Parathyroid adenoma (tissue), 2 donors: ENCODE data around the gene DNMBP.
"Not testable (repeated sequence)": the region's sequence is repeated elsewhere in the genome, so short reads cannot be mapped to it uniquely, and the experiment has no call there.

Source experiments
- H2AFZ ChIP-seq: fragments of 300-600 bp; sonication (generic); one replicate; pipeline ENCODE4 v1.7.0; 2017; ENCODE audit warnings: antibody characterized with exemption, mild to moderate bottlenecking
- H3K27ac ChIP-seq: fragments of 300-600 bp; sonication (generic); one replicate; pipeline ENCODE4 v1.7.0; 2017
- H3K27me3 ChIP-seq: fragments of 300-600 bp; sonication (generic); one replicate; pipeline ENCODE4 v1.7.0; 2017; ENCODE audit warnings: low read length; ENCODE audit not compliant: control insufficient read depth, insufficient read depth
- H3K36me3 ChIP-seq: fragments of 300-600 bp; sonication (generic); one replicate; pipeline ENCODE4 v1.7.0; 2017; ENCODE audit warnings: low read length; ENCODE audit not compliant: control insufficient read depth, insufficient read depth
- H3K4me1 ChIP-seq: fragments of 300-600 bp; sonication (generic); one replicate; pipeline ENCODE4 v1.7.0; 2017; ENCODE audit warnings: control low read depth
- H3K4me2 ChIP-seq: fragments of 300-600 bp; sonication (generic); one replicate; pipeline ENCODE4 v1.7.0; 2017; ENCODE audit warnings: low read length
- H3K4me3 ChIP-seq: fragments of 300-600 bp; sonication (generic); one replicate; pipeline ENCODE4 v1.7.0; 2017; ENCODE audit warnings: low read depth, low read length
- H3K79me2 ChIP-seq: fragments of 300-600 bp; sonication (generic); one replicate; pipeline ENCODE4 v1.7.0; 2017; ENCODE audit warnings: control low read depth
- H3K9ac ChIP-seq: fragments of 300-600 bp; sonication (generic); one replicate; pipeline ENCODE4 v1.7.0; 2017; ENCODE audit warnings: mild to moderate bottlenecking
- H3K9me3 ChIP-seq: fragments of 300-600 bp; sonication (generic); one replicate; pipeline ENCODE4 v1.7.0; 2017; ENCODE audit warnings: low read length; ENCODE audit not compliant: control insufficient read depth
- CTCF ChIP-seq: fragments of 300-600 bp; sonication (generic); IDR thresholded peaks from one replicate; pipeline ENCODE4 v1.7.0; 2017; ENCODE audit warnings: antibody characterized with exemption, mild to moderate bottlenecking
- donor health status: primary hyperparathyroidism.

DNMBP gene

GRCh38 chr10:100020142-100020885 is 10.6 kb upstream of the DNMBP start:
- Histone ChIP-seq H3K36me3 (no peaks in the 10 kb centered on the region), H3K27me3 (no peaks in the 10 kb centered on the region), H3K9ac (no peak overlapping the region), H3K9me3 (no peaks in the 10 kb centered on the region), H2AFZ (peak overlapping the region; percentile 35), H3K4me3 (no peak overlapping the region), H3K4me2 (no peak overlapping the region), H3K4me1 (peaks cover 28% of the 10 kb centered on the region), H3K27ac (peak overlapping the region; percentile 57), H3K79me2 (no peaks in the 10 kb centered on the region)
- no peak for TF ChIP-seq CTCF

GRCh38 chr10:100019787-100020141 is 10.0 kb upstream of the DNMBP start:
- Histone ChIP-seq H3K4me3 (no peak overlapping the region), H3K4me1 (peaks cover 23% of the 10 kb centered on the region), H3K27ac (peak overlapping the region; percentile 57), H2AFZ (peak overlapping the region; percentile 35), H3K9ac (no peak overlapping the region), H3K79me2 (no peaks in the 10 kb centered on the region), H3K4me2 (no peak overlapping the region), H3K9me3 (no peaks in the 10 kb centered on the region), H3K36me3 (no peaks in the 10 kb centered on the region), H3K27me3 (no peaks in the 10 kb centered on the region)
- peak; percentile 30 for TF ChIP-seq CTCF

GRCh38 chr10:100014071-100014762 is 4.5 kb upstream of the DNMBP start:
- Histone ChIP-seq H3K36me3 (no peaks in the 10 kb centered on the region), H3K9me3 (no peaks in the 10 kb centered on the region), H3K9ac (no peak overlapping the region), H2AFZ (peak overlapping the region; percentile 82), H3K27me3 (no peaks in the 10 kb centered on the region), H3K79me2 (no peaks in the 10 kb centered on the region), H3K4me2 (no peak overlapping the region), H3K4me3 (no peak overlapping the region), H3K4me1 (peaks cover 5% of the 10 kb centered on the region), H3K27ac (peak overlapping the region; percentile 69)
- TF ChIP-seq CTCF = no peak

GRCh38 chr10:100013621-100014020 is 3.9 kb upstream of the DNMBP start:
- no peaks in the 10 kb centered on the region for H3K27me3 ChIP-seq
- peak overlapping the region; percentile 69 for H3K27ac ChIP-seq
- H3K9me3 ChIP-seq = no peaks in the 10 kb centered on the region
- H3K9ac ChIP-seq = no peak overlapping the region
- H3K36me3 ChIP-seq = no peaks in the 10 kb centered on the region
- no peak overlapping the region for H3K4me3 ChIP-seq
- no peaks in the 10 kb centered on the region for H3K79me2 ChIP-seq
- peaks cover 5% of the 10 kb centered on the region for H3K4me1 ChIP-seq
- no peak overlapping the region for H3K4me2 ChIP-seq
- peak overlapping the region; percentile 82 for H2AFZ ChIP-seq
- TF ChIP-seq CTCF = no peak

GRCh38 chr10:100011906-100012305 is 2.2 kb upstream of the DNMBP start:
- not testable (repeated sequence) for H3K4me1 ChIP-seq, H3K4me2 ChIP-seq, H3K9ac ChIP-seq, H2AFZ ChIP-seq, H3K9me3 ChIP-seq, H3K27me3 ChIP-seq, H3K36me3 ChIP-seq, H3K27ac ChIP-seq, H3K4me3 ChIP-seq
- H3K79me2 ChIP-seq = peaks cover 11% of the 10 kb centered on the region
